Testis (tissue), 2 donors: ENCODE measurements around the gene WDR62.

ENCODE experiments used
- POLR2A ChIP-seq: fragments of 450-650 bp; IDR thresholded peaks from one replicate; pipeline ENCODE4 v1.6.1; 2017; ENCODE audit warnings: antibody characterized with exemption, mild to moderate bottlenecking, moderate library complexity
- TF ChIP-seq, protein P1 (sequence below), 3 experiments: fragments of 450-650 bp in 2 of 3; fragments of 200-600 bp in 1 of 3; sonication (generic) in 1 of 3; IDR thresholded peaks; one replicate each; pipeline ENCODE4 v1.5.1; 2016 to 2019; ENCODE audit warnings: antibody characterized with exemption in 3 of 3, mild to moderate bottlenecking in 2 of 3, moderate library complexity in 1 of 3

DNA sequence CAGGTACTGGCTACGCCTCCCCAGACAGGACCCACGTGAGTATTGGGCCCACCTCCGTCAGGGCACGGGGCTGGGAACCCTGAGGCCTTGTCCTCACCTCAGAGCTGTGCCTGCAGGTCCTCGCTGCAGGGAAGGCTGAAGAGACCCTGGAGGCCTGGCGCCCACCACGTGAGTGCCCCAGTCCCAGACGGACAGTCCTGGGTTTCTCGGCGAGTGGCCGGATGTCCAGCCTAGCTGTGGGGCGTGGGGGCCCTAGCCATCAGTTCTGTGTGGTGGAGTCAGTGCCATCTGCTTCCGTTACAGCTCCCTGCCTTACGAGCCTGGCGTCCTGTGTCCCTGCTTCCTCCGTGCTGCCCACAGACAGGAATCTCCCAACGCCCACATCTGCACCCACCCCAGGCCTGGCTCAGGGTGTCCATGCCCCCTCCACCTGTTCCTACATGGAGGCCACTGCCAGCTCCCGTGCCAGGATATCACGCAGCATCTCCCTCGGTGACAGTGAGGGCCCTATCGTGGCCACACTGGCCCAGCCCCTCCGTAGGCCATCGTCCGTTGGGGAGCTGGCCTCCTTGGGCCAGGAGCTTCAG, 48.4 kb downstream of the WDR62 start:
- TF ChIP-seq, protein P1, sequence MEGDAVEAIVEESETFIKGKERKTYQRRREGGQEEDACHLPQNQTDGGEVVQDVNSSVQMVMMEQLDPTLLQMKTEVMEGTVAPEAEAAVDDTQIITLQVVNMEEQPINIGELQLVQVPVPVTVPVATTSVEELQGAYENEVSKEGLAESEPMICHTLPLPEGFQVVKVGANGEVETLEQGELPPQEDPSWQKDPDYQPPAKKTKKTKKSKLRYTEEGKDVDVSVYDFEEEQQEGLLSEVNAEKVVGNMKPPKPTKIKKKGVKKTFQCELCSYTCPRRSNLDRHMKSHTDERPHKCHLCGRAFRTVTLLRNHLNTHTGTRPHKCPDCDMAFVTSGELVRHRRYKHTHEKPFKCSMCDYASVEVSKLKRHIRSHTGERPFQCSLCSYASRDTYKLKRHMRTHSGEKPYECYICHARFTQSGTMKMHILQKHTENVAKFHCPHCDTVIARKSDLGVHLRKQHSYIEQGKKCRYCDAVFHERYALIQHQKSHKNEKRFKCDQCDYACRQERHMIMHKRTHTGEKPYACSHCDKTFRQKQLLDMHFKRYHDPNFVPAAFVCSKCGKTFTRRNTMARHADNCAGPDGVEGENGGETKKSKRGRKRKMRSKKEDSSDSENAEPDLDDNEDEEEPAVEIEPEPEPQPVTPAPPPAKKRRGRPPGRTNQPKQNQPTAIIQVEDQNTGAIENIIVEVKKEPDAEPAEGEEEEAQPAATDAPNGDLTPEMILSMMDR (IDR thresholded peaks at IDR 0.05): no peak
- no peak for TF ChIP-seq POLR2A
